HuH-7.5 (cell line): ENCODE results near the gene ATCAY.
"Not testable (repeated sequence)": the region's sequence is repeated elsewhere in the genome, so short reads cannot be mapped to it uniquely, and the experiment has no call there.

Experiments
- DNase-seq: peaks from one replicate; pipeline ENCODE4 v3.0.0; 2011; ENCODE audit warnings: low spot score

Gene ATCAY

GRCh38 chr19:3949294-3949693, 68.8 kb downstream of the ATCAY start:
- no peak for DNase-seq

- no peak for DNase-seq
Measured at GRCh38 chr19:3949997-3950859, 69.7 kb downstream of the ATCAY start.

- DNase-seq = no peak
Measured at GRCh38 chr19:3950871-3951861, 70.7 kb downstream of the ATCAY start.

GRCh38 chr19:3952755-3953276, 72.3 kb downstream of the ATCAY start:
- not testable (repeated sequence) for DNase-seq

- no peak for DNase-seq
Measured at GRCh38 chr19:3954107-3954506, 73.6 kb downstream of the ATCAY start.

- DNase-seq = not testable (repeated sequence)
Measured at GRCh38 chr19:3955276-3955675, 74.8 kb downstream of the ATCAY start.

- DNase-seq = no peak
Measured at GRCh38 chr19:3955688-3956087, 75.2 kb downstream of the ATCAY start.

- DNase-seq = no peak
Measured at GRCh38 chr19:3958836-3959765, 78.6 kb downstream of the ATCAY start.

GRCh38 chr19:3959766-3960131, 79.3 kb downstream of the ATCAY start:
- no peak for DNase-seq

- DNase-seq = no peak
Measured at GRCh38 chr19:3961007-3961406, 80.5 kb downstream of the ATCAY start.

GRCh38 chr19:3963458-3964255, 83.2 kb downstream of the ATCAY start:
- DNase-seq = no peak

GRCh38 chr19:3964256-3965194, 84.0 kb downstream of the ATCAY start:
- DNase-seq = no peak

GRCh38 chr19:3966051-3967017, 85.8 kb downstream of the ATCAY start:
- no peak for DNase-seq

- not testable (repeated sequence) for DNase-seq
Measured at GRCh38 chr19:3967983-3968382, 87.5 kb downstream of the ATCAY start.

GRCh38 chr19:3968556-3969434, 88.3 kb downstream of the ATCAY start:
- DNase-seq = peak; percentile 96

- DNase-seq = no peak
Measured at GRCh38 chr19:3969435-3970312, 89.2 kb downstream of the ATCAY start.
